ENCODE data around the gene SLC6A18.

DNA sequence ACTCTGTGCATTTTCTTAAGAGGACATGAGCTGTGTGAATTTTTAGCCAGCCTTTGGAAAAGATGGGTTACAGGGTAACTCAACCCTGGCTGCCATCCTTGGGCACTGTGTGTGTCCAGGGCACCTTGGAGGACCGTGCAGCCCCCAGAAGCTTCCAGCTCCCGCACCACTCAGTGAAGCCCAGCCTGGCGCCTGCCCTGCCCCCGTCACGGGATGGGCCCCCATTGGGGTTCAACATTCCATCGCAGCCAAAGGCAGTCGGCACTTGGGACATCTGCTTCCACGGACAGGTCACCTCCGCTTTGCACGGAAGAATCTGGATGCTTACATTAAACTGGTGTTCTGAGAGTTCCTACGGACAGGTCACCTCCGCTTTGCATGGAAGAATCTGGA is 1.9 kb upstream of the SLC6A18 start:
- TF ChIP-seq POLR2AphosphoS5 (IDR thresholded peaks at IDR 0.05; ENCODE audit: low read depth, low read length) = no peak
- TF ChIP-seq POLR2A (IDR thresholded peaks at IDR 0.05; ENCODE audit: low read depth, low read length) = no peak
- no peak for TF ChIP-seq TAF1 (IDR thresholded peaks at IDR 0.05; ENCODE audit: borderline replicate concordance, low read depth, low read length)

Measured in GM12892 (cell line).